H1 (cell line): ENCODE data around the gene TPRN. TPM values are rescaled to one million over a fixed set of nuclear protein-coding genes. Genes with fewer than 3 reads are reported as not detected.

Experiments
- BRCA1 ChIP-seq: IDR thresholded peaks from 2 replicates; pipeline ENCODE4 v1.6.1; 2012; ENCODE audit warnings: low read depth, low read length, improper control_type of control experiment
- GTF2F1 ChIP-seq: IDR thresholded peaks from 2 replicates; pipeline ENCODE4 v1.6.1; 2012; ENCODE audit warnings: low read depth, low read length, improper control_type of control experiment, borderline replicate concordance
- KDM4A ChIP-seq: IDR thresholded peaks from one replicate; pipeline ENCODE4 v1.7.1; 2012; ENCODE audit warnings: low read depth, mild to moderate bottlenecking, moderate library complexity, low read length, inconsistent platforms; ENCODE audit not compliant: severe bottlenecking
- MAFK ChIP-seq: IDR thresholded peaks from 2 replicates; pipeline ENCODE4 v1.6.1; 2012; ENCODE audit warnings: low read depth, mild to moderate bottlenecking, improper control_type of control experiment, low read length
- SP2 ChIP-seq: IDR thresholded peaks from 2 replicates; pipeline ENCODE4 v1.6.1; 2012; ENCODE audit warnings: mild to moderate bottlenecking, low read length, inconsistent platforms
- SRF ChIP-seq: IDR thresholded peaks from 2 replicates; pipeline ENCODE4 v1.6.1; 2011; ENCODE audit warnings: mild to moderate bottlenecking, low read depth, low read length, moderate library complexity
- TAF7 ChIP-seq: optimal IDR thresholded peaks from 2 replicates; pipeline ENCODE3; 2011; ENCODE audit warnings: low read depth, mild to moderate bottlenecking, inconsistent platforms, low read length, moderate library complexity, borderline replicate concordance
- polyA plus RNA-seq, 7 experiments: library from polyadenylated mRNA; depleted of rRNA in 3 of 7; stranded (reverse) in 5 of 7; unstranded in 2 of 7; fragments of >200 nt in 5 of 7; fragments of 200-250 nt in 2 of 7; gene quantifications; 1 replicate in 5 of 7; 2 replicates in 1 of 7; 4 replicates in 1 of 7; pipeline versions ENCODE4 v1.2.1 to v1.2.3, GENCODE V29; 2011 to 2013; ENCODE audit warnings: missing spikeins in 2 of 7, mixed read lengths in 2 of 7
- total RNA-seq: library from RNA; stranded (reverse); fragmentation: NEBNext Ultra II Directional; extraction: Animal tissue kit (Norgen Biotek cat#: 25700); gene quantifications from 2 replicates; pipeline ENCODE4 v1.2.1, GENCODE V29; 2021

The TPRN gene
- total and polyA plus RNA-seq, 2 of the 8 experiments (the other 6 are each of a cell fraction or from before 2014, with no cell fraction given) = 9.7 to 23.2 TPM

DNA sequence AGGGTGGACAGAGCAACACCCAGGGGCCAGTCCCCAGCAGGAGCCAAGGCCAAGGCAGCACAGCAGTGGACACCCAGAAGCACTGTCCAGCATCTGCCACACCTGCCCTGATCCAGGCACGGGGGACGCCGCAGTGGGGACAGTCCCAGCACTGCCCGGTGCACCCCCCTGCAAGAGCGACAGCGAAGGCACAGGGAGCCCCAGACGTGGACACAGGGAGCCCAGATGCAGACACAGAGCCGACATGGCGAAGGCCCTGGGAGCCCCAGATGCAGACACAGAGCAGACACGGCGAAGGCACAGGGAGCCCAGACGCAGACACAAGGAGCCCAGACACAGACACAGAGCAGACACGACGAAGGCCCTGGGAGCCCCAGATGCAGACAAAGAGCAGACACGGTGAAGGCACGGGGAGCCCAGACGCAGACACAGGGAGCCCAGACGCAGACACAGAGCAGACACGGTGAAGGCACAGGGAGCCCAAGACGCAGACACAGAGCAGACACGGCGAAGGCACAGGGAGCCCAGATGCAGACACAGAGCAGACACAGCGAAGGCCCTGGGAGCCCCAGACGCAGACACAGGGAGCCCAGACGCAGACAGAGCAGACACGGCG, 16.5 kb downstream of the TPRN start (continued):
- no peak for TF ChIP-seq SP2
- no peak for TF ChIP-seq SRF
- no peak for TF ChIP-seq GTF2F1
- TF ChIP-seq KDM4A = no peak
- TF ChIP-seq MAFK = no peak
- no peak for TF ChIP-seq BRCA1
- TF ChIP-seq TAF7 = no peak
